ENCODE data around the gene ZFY.

- TF ChIP-seq, protein P1, sequence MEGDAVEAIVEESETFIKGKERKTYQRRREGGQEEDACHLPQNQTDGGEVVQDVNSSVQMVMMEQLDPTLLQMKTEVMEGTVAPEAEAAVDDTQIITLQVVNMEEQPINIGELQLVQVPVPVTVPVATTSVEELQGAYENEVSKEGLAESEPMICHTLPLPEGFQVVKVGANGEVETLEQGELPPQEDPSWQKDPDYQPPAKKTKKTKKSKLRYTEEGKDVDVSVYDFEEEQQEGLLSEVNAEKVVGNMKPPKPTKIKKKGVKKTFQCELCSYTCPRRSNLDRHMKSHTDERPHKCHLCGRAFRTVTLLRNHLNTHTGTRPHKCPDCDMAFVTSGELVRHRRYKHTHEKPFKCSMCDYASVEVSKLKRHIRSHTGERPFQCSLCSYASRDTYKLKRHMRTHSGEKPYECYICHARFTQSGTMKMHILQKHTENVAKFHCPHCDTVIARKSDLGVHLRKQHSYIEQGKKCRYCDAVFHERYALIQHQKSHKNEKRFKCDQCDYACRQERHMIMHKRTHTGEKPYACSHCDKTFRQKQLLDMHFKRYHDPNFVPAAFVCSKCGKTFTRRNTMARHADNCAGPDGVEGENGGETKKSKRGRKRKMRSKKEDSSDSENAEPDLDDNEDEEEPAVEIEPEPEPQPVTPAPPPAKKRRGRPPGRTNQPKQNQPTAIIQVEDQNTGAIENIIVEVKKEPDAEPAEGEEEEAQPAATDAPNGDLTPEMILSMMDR (conservative IDR thresholded peaks at IDR 0.05; ENCODE audit: low read length), result no peak
- no peak for TF ChIP-seq EZH2phosphoT487 (IDR thresholded peaks at IDR 0.05; ENCODE audit: borderline replicate concordance, low read depth, low read length)
Measured at GRCh38 chrY:2893471-2893870, 41.7 kb upstream of the ZFY start.

Data from OCI-LY7 (cell line).